ENCODE data around the gene ALPP. TPM values are rescaled to one million over a fixed set of nuclear protein-coding genes. Genes with fewer than 3 reads are reported as not detected.
"Not testable (repeated sequence)": the region's sequence is repeated elsewhere in the genome, so short reads cannot be mapped to it uniquely, and the experiment has no call there.

ALPP gene
- total and polyA plus RNA-seq, 2 of the 13 experiments (the other 11 are each of a cell fraction or from before 2014, with no cell fraction given) = not detected

DNA sequence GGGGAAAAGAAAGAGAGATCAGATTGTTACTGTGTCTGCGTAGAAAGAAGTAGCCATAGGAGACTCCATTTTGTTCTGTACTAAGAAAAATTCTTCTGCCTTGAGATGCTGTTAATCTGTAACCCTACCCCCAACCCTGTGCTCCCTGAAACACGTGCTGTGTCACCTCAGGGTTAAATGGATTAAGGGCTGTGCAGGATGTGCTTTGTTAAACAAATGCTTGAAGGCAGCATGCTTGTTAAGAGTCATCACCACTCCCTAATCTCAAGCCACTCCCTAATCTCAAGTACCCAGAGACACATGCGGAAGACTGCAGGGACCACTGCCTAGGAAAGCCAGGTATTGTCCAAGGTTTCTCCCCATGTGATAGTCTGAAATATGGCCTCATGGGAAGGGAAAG is 44.4 kb downstream of the ALPP start:
- H2AFZ ChIP-seq (ENCODE audit: low read length); FAIRE-seq; H3K4me3 ChIP-seq (replicated peaks in 1 of 3; ENCODE audit: insufficient read depth in 1 of 3, low read depth in 2 of 3, low read length in 3 of 3); H3K36me3 ChIP-seq (replicated peaks in 1 of 2; ENCODE audit: control insufficient read depth in 1 of 2, insufficient read depth in 2 of 2, low read length in 2 of 2); H3K79me2 ChIP-seq (ENCODE audit: insufficient read depth, low read length); ATAC-seq; in situ Hi-C loops (cut with HindIII; ENCODE audit: extremely low pct_ligation_motif_present, low pct_unique_long_range_greater_than_20kb); CTCF ChIA-PET (ENCODE audit: low intra/inter-chr PET ratio, low total read pairs); intact Hi-C loops (cut with micrococcal nuclease; ENCODE audit: unreplicated experiment); H3K4me2 ChIP-seq (ENCODE audit: low read depth, low read length); H3K9ac ChIP-seq (ENCODE audit: insufficient read depth, low read depth, low read length); POLR2A ChIA-PET; DNase-seq (ENCODE audit: low spot score); H3K4me1 ChIP-seq (ENCODE audit: insufficient read depth, low read length); H4K20me1 ChIP-seq (ENCODE audit: insufficient read depth, low read length); H3K27ac ChIP-seq (ENCODE audit: extremely low read length, insufficient read depth, low read length); BruUV-seq (replicated peaks): not testable (repeated sequence)
- Histone ChIP-seq H3K27me3 (ENCODE audit: control insufficient read depth in 1 of 2, insufficient read depth in 2 of 2, low read length in 2 of 2) (peaks cover 12 to 42% of the 10 kb centered on the region in 2 experiments), H3K9me3 (ENCODE audit: low read length) (peaks cover 16% of the 10 kb centered on the region)
- WGBS (ENCODE audit: low lambda C conversion rate) = 30% methylated on average over 3 of the region's 3 CpGs

DNA sequence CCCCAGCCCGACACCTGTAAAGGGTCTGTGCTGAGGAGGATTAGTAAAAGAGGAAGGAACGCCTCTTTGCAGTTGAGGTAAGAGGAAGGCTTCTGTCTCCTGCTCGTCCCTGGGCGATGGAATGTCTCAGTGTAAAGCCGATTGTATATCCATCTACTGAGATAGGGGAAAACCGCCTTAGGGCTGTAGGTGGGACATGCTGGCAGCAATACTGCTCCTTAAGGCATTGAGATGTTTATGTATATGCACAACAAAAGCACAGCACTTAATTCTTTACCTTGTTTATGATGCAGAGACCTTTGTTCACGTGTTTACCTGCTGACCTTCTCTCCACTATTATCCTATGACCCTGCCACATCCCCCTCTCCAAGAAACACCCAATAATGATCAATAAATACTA is 44.9 kb downstream of the ALPP start:
- CTCF ChIA-PET (ENCODE audit: low intra/inter-chr PET ratio, low total read pairs); in situ Hi-C loops (cut with HindIII; ENCODE audit: extremely low pct_ligation_motif_present, low pct_unique_long_range_greater_than_20kb); H2AFZ ChIP-seq (ENCODE audit: low read length); H3K9ac ChIP-seq (ENCODE audit: insufficient read depth, low read depth, low read length); DNase-seq (ENCODE audit: low spot score); H3K4me3 ChIP-seq (replicated peaks in 1 of 3; ENCODE audit: insufficient read depth in 1 of 3, low read depth in 2 of 3, low read length in 3 of 3); intact Hi-C loops (cut with micrococcal nuclease; ENCODE audit: unreplicated experiment); H4K20me1 ChIP-seq (ENCODE audit: insufficient read depth, low read length); H3K79me2 ChIP-seq (ENCODE audit: insufficient read depth, low read length); H3K4me1 ChIP-seq (ENCODE audit: insufficient read depth, low read length); H3K27ac ChIP-seq (ENCODE audit: extremely low read length, insufficient read depth, low read length); POLR2A ChIA-PET; BruUV-seq (replicated peaks); H3K4me2 ChIP-seq (ENCODE audit: low read depth, low read length); FAIRE-seq; H3K36me3 ChIP-seq (replicated peaks in 1 of 2; ENCODE audit: control insufficient read depth in 1 of 2, insufficient read depth in 2 of 2, low read length in 2 of 2); ATAC-seq: not testable (repeated sequence)
- Histone ChIP-seq H3K27me3 (ENCODE audit: control insufficient read depth in 1 of 2, insufficient read depth in 2 of 2, low read length in 2 of 2) (peaks cover 11 to 38% of the 10 kb centered on the region in 2 experiments), H3K9me3 (ENCODE audit: low read length) (peaks cover 16% of the 10 kb centered on the region)
- 11% methylated on average over 7 of the region's 7 CpGs for WGBS (ENCODE audit: low lambda C conversion rate)
